Hepatocyte (in vitro differentiated cells): ENCODE measurements around the gene RALB. TPM values are rescaled to one million over a fixed set of nuclear protein-coding genes. Genes with fewer than 3 reads are reported as not detected.
A peak's percentile ranks its signal among the peaks of the same experiment; 100 is the strongest.

Source experiments
- DNase-seq: peaks from one replicate; pipeline ENCODE4 v3.0.0-alpha.2; 2016; ENCODE audit warnings: low spot score
- H2AFZ ChIP-seq: fragments of 200-600 bp; sonication (generic); 2 replicates; pipeline ENCODE4 v1.6.0; 2016; ENCODE audit warnings: antibody characterized with exemption, mild to moderate bottlenecking
- H3K27ac ChIP-seq: fragments of 200-600 bp; sonication (generic); 2 replicates; pipeline ENCODE4 v1.5.1; 2016; ENCODE audit warnings: mild to moderate bottlenecking
- H3K27me3 ChIP-seq: fragments of 200-600 bp; sonication (generic); 2 replicates; pipeline ENCODE4 v1.6.1; 2016
- H3K36me3 ChIP-seq: fragments of 200-600 bp; sonication (generic); replicated peaks from 2 replicates; pipeline ENCODE4 v1.5.1; 2016; ENCODE audit warnings: low read depth; ENCODE audit not compliant: insufficient read depth
- H3K4me1 ChIP-seq: fragments of 200-600 bp; sonication (generic); 2 replicates; pipeline ENCODE4 v1.5.1; 2016; ENCODE audit warnings: mild to moderate bottlenecking, moderate library complexity; ENCODE audit not compliant: insufficient read depth
- H3K4me2 ChIP-seq: fragments of 200-600 bp; sonication (generic); 2 replicates; pipeline ENCODE4 v1.6.0; 2016
- H3K4me3 ChIP-seq: fragments of 200-600 bp; sonication (generic); 2 replicates; pipeline ENCODE4 v1.5.1; 2016; ENCODE audit warnings: mild to moderate bottlenecking
- H3K79me2 ChIP-seq: fragments of 200-600 bp; sonication (generic); 2 replicates; pipeline ENCODE4 v1.6.0; 2017; ENCODE audit warnings: mild to moderate bottlenecking
- H3K9me2 ChIP-seq: fragments of 200-600 bp; sonication (generic); replicated peaks from 2 replicates; pipeline ENCODE4 v1.6.0; 2017; ENCODE audit warnings: mild to moderate bottlenecking; ENCODE audit not compliant: insufficient read depth
- H3K9me3 ChIP-seq: fragments of 200-600 bp; sonication (generic); 2 replicates; pipeline ENCODE4 v1.5.1; 2016; ENCODE audit warnings: low read depth, mild to moderate bottlenecking
- H4K20me1 ChIP-seq: fragments of 200-600 bp; sonication (generic); 2 replicates; pipeline ENCODE4 v1.6.0; 2016; ENCODE audit warnings: mild to moderate bottlenecking; ENCODE audit not compliant: insufficient read depth, poor library complexity, severe bottlenecking
- EZH2 ChIP-seq: fragments of 200-600 bp; sonication (generic); IDR thresholded peaks from 2 replicates; pipeline ENCODE4 v1.6.1; 2016; ENCODE audit warnings: antibody characterized with exemption, mild to moderate bottlenecking, borderline replicate concordance
- EZH2phosphoT487 ChIP-seq: fragments of 200-600 bp; sonication (generic); IDR thresholded peaks from one replicate; pipeline ENCODE4 v1.6.1; 2018; ENCODE audit warnings: antibody characterized with exemption, mild to moderate bottlenecking, low read depth, moderate library complexity; ENCODE audit not compliant: unreplicated experiment, severe bottlenecking
- WGBS: methylation state at CpG from one replicate; pipeline ENCODE4 v1.1.6; 2016; ENCODE audit warnings: low lambda C conversion rate; ENCODE audit errors: missing lambda C conversion rate; 5-methylcytosine and 5-hydroxymethylcytosine counted together
- polyA plus RNA-seq: library from polyadenylated mRNA; unstranded; fragments of >200 nt; fragmentation: Nextera tagmentation; extraction: Ambion mirVana; gene quantifications from 2 replicates; pipeline ENCODE4 v1.2.1, GENCODE V29; 2016
- total RNA-seq: library from RNA; depleted of rRNA; stranded (reverse); fragments of >200 nt; gene quantifications from 2 replicates; pipeline ENCODE4 v1.2.3, GENCODE V29; 2014
- TF ChIP-seq, protein P1 (sequence below): fragments of 200-600 bp; sonication (generic); IDR thresholded peaks from 2 replicates; pipeline ENCODE4 v1.5.1; 2016; ENCODE audit warnings: antibody characterized with exemption, mild to moderate bottlenecking; ENCODE audit not compliant: poor library complexity

The RALB gene
- total and polyA plus RNA-seq, 2 experiments from 2014 or later: 68.2 to 74.4 TPM

DNA sequence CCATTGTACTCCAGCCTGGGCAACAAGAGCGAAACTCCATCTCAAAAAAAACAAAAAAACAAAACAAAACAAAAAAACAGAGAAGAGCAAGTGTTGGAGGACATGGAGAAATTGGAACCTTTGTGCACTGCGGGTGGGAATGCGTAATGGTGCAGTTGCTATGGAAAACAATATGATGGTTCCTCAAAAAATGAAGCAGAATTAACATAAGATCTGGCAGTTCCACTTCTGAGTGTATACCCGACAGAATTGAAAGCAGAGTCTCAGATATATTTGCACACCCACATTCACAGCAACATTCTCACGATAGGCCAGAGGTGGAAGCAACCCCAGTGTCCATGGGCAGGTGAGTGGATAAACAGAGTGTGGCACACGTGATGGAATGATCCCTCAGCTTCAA is 11.0 kb upstream of the RALB start:
- Histone ChIP-seq H4K20me1 (no peaks in the 10 kb centered on the region), H3K9me2 (no peaks in the 10 kb centered on the region), H3K4me3 (no peak overlapping the region), H3K79me2 (no peaks in the 10 kb centered on the region), H3K9me3 (no peaks in the 10 kb centered on the region), H3K27ac (no peak overlapping the region), H3K36me3 (no peaks in the 10 kb centered on the region), H2AFZ (no peak overlapping the region), H3K27me3 (no peaks in the 10 kb centered on the region), H3K4me1 (peaks cover 39% of the 10 kb centered on the region), H3K4me2 (no peak overlapping the region)
- no peak for DNase-seq
- TF ChIP-seq EZH2phosphoT487: no peak
- TF ChIP-seq, protein P1, sequence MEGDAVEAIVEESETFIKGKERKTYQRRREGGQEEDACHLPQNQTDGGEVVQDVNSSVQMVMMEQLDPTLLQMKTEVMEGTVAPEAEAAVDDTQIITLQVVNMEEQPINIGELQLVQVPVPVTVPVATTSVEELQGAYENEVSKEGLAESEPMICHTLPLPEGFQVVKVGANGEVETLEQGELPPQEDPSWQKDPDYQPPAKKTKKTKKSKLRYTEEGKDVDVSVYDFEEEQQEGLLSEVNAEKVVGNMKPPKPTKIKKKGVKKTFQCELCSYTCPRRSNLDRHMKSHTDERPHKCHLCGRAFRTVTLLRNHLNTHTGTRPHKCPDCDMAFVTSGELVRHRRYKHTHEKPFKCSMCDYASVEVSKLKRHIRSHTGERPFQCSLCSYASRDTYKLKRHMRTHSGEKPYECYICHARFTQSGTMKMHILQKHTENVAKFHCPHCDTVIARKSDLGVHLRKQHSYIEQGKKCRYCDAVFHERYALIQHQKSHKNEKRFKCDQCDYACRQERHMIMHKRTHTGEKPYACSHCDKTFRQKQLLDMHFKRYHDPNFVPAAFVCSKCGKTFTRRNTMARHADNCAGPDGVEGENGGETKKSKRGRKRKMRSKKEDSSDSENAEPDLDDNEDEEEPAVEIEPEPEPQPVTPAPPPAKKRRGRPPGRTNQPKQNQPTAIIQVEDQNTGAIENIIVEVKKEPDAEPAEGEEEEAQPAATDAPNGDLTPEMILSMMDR: no peak
- no peak for TF ChIP-seq EZH2
- WGBS: 92% methylated on average over 6 of the region's 6 CpGs

DNA sequence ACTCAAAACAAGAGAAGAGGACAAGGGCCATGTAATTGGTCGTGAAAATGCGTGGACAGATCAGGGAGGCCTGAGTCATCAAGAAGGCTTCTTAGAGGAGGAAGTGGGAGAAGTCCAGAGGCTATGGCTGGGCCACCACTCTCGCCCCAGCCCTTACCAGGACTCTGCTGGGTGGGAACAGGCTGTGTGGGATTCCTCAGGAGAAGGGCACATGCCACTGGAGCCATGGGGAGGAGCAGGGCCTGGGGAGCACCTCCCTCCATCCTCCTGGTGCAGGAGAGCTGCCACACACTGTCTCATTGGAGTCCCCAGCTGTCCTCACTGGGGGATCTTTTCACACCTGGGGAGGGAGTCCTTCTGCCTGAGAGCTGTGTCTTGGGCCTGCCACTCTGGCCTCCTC is 9.4 kb upstream of the RALB start:
- WGBS: 67% methylated on average over 3 of the region's 3 CpGs
- H2AFZ ChIP-seq: no peak overlapping the region
- no peaks in the 10 kb centered on the region for H3K9me3 ChIP-seq
- H3K4me1 ChIP-seq: peaks cover 44% of the 10 kb centered on the region
- H3K4me2 ChIP-seq: no peak overlapping the region
- TF ChIP-seq EZH2phosphoT487 (no peak), EZH2 (no peak)
- H4K20me1 ChIP-seq: no peaks in the 10 kb centered on the region
- no peaks in the 10 kb centered on the region for H3K27me3 ChIP-seq
- no peak for DNase-seq
- peak overlapping the region; percentile 30 for H3K27ac ChIP-seq
- H3K36me3 ChIP-seq: no peaks in the 10 kb centered on the region
- no peaks in the 10 kb centered on the region for H3K9me2 ChIP-seq
- H3K79me2 ChIP-seq: no peaks in the 10 kb centered on the region
- no peak overlapping the region for H3K4me3 ChIP-seq

DNA sequence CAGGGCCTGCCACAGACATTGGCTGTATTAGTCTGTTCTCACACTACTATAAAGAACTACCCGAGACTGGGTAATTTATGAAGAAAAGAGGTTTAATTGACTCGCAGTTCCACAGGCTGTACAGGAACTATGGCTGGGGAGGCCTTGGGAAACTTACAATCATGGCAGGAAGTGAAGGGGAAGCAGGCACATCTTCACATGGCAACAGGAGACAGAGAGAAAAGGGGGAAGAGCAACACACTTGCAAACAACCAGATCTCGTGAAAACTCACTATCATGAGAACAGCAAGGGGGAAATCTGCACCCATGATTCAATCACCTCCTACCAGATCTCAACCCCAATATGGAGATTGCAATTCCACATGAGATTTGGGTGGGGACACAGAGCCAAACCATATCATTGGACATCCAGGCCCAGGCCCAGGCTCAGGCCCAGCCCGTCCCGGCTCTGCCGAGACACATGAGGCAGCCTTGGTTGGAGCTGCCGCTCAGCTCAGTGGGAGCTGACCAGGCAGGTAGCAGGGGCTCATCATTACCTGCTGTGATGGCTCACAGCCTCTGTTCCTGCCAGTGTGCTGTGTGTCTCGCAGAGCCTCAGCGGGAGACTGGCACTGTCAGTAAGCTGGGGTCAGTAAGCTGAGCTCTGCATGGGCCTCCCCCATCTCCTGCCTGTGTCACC is 8.6 kb upstream of the RALB start:
- 94% methylated on average over 9 of the region's 9 CpGs for WGBS
- H3K4me1 ChIP-seq: peaks cover 38% of the 10 kb centered on the region

More for the DNA sequence above, 8.6 kb upstream of the RALB start:
- no peak overlapping the region for H3K4me3 ChIP-seq
- H4K20me1 ChIP-seq: no peaks in the 10 kb centered on the region
- H3K9me3 ChIP-seq: no peaks in the 10 kb centered on the region
- H3K79me2 ChIP-seq: no peaks in the 10 kb centered on the region
- H3K36me3 ChIP-seq: no peaks in the 10 kb centered on the region
- DNase-seq: no peak
- no peak overlapping the region for H3K4me2 ChIP-seq
- peak overlapping the region; percentile 89 for H3K27ac ChIP-seq
- no peaks in the 10 kb centered on the region for H3K27me3 ChIP-seq
- TF ChIP-seq, protein P1: no peak
- TF ChIP-seq EZH2 (no peak), EZH2phosphoT487 (no peak)
- no peak overlapping the region for H2AFZ ChIP-seq
- H3K9me2 ChIP-seq: no peaks in the 10 kb centered on the region
